IMR-90 (cell line): Measurements from ENCODE around the gene SLC12A7. TPM values are rescaled to one million over a fixed set of nuclear protein-coding genes. Genes with fewer than 3 reads are reported as not detected.

Experiments
- ATAC-seq: fragments of 200-7000 bp; cut with Tn5 transposase; 2 replicates; pipeline ENCODE4 v1.9.1; 2020; ENCODE audit warnings: low read depth, mild to moderate bottlenecking, moderate library complexity
- BruUV-seq: library from RNA; stranded (reverse); fragments of 400-500 nt; replicated peaks from 2 replicates; lab custom pipeline; 2021; lab: Mats Ljungman, UMichigan
- CTCF ChIA-PET: fragments of 300-600 bp; formaldehyde crosslinking; extraction: SDS; loops from one replicate; lab custom pipeline; 2021; ENCODE audit warnings: antibody characterized with exemption; lab: Yijun Ruan, JAX
- POLR2A ChIA-PET: fragments of 300-600 bp; sonication (Branson Sonifier 250); formaldehyde crosslinking; loops from one replicate; lab custom pipeline; 2022; ENCODE audit warnings: antibody characterized with exemption; ENCODE audit not compliant: unreplicated experiment; lab: Charles Lee
- DNase-seq: peaks from one replicate; pipeline ENCODE4 v3.0.0; 2013
- H2AFZ ChIP-seq: replicated peaks from 2 replicates; pipeline ENCODE3; 2013; ENCODE audit warnings: low read length, mild to moderate bottlenecking; ENCODE audit not compliant: poor library complexity
- H2AK5ac ChIP-seq: 2 replicates; pipeline ENCODE4 v1.6.1; 2013; ENCODE audit warnings: low read depth, low read length, inconsistent platforms
- H2AK9ac ChIP-seq: replicated peaks from 2 replicates; pipeline ENCODE3; 2013; ENCODE audit warnings: mild to moderate bottlenecking, low read depth, low read length, moderate library complexity; ENCODE audit not compliant: poor library complexity
- H2BK120ac ChIP-seq: 2 replicates; pipeline ENCODE4 v1.6.1; 2013; ENCODE audit warnings: low read depth, low read length, inconsistent platforms
- H2BK15ac ChIP-seq: 3 replicates; pipeline ENCODE4 v1.6.1; 2013; ENCODE audit warnings: low read depth, low read length, inconsistent platforms
- H2BK20ac ChIP-seq: 2 replicates; pipeline ENCODE4 v1.6.1; 2013; ENCODE audit warnings: low read depth, mild to moderate bottlenecking, inconsistent platforms, low read length, moderate library complexity
- H2BK5ac ChIP-seq: 2 replicates; pipeline ENCODE4 v1.6.1; 2013; ENCODE audit warnings: mild to moderate bottlenecking, low read depth, low read length, inconsistent platforms; ENCODE audit not compliant: poor library complexity, severe bottlenecking
- H3K14ac ChIP-seq: replicated peaks from 2 replicates; pipeline ENCODE4 v1.6.1; 2013; ENCODE audit warnings: low read depth, low read length, inconsistent platforms
- H3K18ac ChIP-seq: 2 replicates; pipeline ENCODE4 v1.6.1; 2013; ENCODE audit warnings: low read depth, low read length, control low read depth
- H3K23ac ChIP-seq: 2 replicates; pipeline ENCODE4 v1.6.1; 2013; ENCODE audit warnings: low read depth, low read length, inconsistent platforms
- H3K27ac ChIP-seq: 2 replicates; pipeline ENCODE4 v1.5.1; 2013; ENCODE audit warnings: mild to moderate bottlenecking, control low read depth, low read length; ENCODE audit not compliant: insufficient read depth
- H3K27me3 ChIP-seq: 2 replicates; pipeline ENCODE4 v1.6.1; 2013; ENCODE audit warnings: low read length; ENCODE audit not compliant: control insufficient read depth, insufficient read depth
- H3K36me3 ChIP-seq: 2 replicates; pipeline ENCODE4 v1.6.1; 2013; ENCODE audit warnings: low read length, mixed read lengths; ENCODE audit not compliant: control insufficient read depth, insufficient read depth
- H3K4ac ChIP-seq: 2 replicates; pipeline ENCODE4 v1.6.1; 2013; ENCODE audit warnings: low read depth, low read length, inconsistent platforms
- H3K4me1 ChIP-seq: 2 replicates; pipeline ENCODE4 v1.6.1; 2013; ENCODE audit warnings: low read length, mixed read lengths; ENCODE audit not compliant: control insufficient read depth, insufficient read depth
- H3K4me2 ChIP-seq: 2 replicates; pipeline ENCODE4 v1.6.1; 2013; ENCODE audit warnings: low read depth, mild to moderate bottlenecking, control low read depth, low read length, moderate library complexity
- H3K4me3 ChIP-seq: 2 replicates; pipeline ENCODE4 v1.5.1; 2013; ENCODE audit warnings: low read depth, mild to moderate bottlenecking, control low read depth, low read length, moderate library complexity; ENCODE audit not compliant: insufficient read depth
- H3K56ac ChIP-seq: 2 replicates; pipeline ENCODE4 v1.6.1; 2013; ENCODE audit warnings: low read length, inconsistent platforms; ENCODE audit not compliant: insufficient read depth; ENCODE audit errors: extremely low read depth
- H3K79me1 ChIP-seq, 2 experiments: 2 replicates each; pipeline ENCODE4 v1.6.1; 2013; ENCODE audit warnings: low read length in 2 of 2, inconsistent platforms in 1 of 2, low read depth in 1 of 2
- H3K9ac ChIP-seq: 2 replicates; pipeline ENCODE4 v1.6.1; 2013; ENCODE audit warnings: low read depth, low read length, control low read depth
- H3K9me1 ChIP-seq: 2 replicates; pipeline ENCODE4 v1.6.1; 2013; ENCODE audit warnings: low read length, inconsistent platforms; ENCODE audit not compliant: insufficient read depth
- H3K9me3 ChIP-seq: 2 replicates; pipeline ENCODE4 v1.6.1; 2013; ENCODE audit warnings: low read length; ENCODE audit not compliant: control insufficient read depth, insufficient read depth
- H4K20me1 ChIP-seq: 2 replicates; pipeline ENCODE4 v1.6.1; 2013; ENCODE audit warnings: low read length, inconsistent platforms; ENCODE audit not compliant: insufficient read depth
- H4K5ac ChIP-seq: 2 replicates; pipeline ENCODE4 v1.6.1; 2013; ENCODE audit warnings: mild to moderate bottlenecking, low read depth, low read length, control low read depth
- H4K8ac ChIP-seq, 2 experiments: 2 replicates each; pipeline ENCODE4 v1.6.1; 2013; ENCODE audit warnings: low read depth in 2 of 2, low read length in 2 of 2, control low read depth in 1 of 2, inconsistent platforms in 1 of 2
- H4K91ac ChIP-seq: 2 replicates; pipeline ENCODE4 v1.6.1; 2013; ENCODE audit warnings: low read depth, low read length, inconsistent platforms; ENCODE audit not compliant: insufficient read depth
- MAFK ChIP-seq: IDR thresholded peaks from 2 replicates; pipeline ENCODE4 v1.6.1; 2012; ENCODE audit warnings: low read depth, low read length, improper control_type of control experiment
- WGBS, 2 experiments: methylation state at CpG; one replicate each; pipeline versions ENCODE4 v1.1.5 to v1.1.7; 2013; ENCODE audit warnings: missing lambda C conversion rate in 2 of 2; ENCODE audit not compliant: insufficient read length in 1 of 2; ENCODE audit errors: extremely low coverage in 2 of 2; 5-methylcytosine and 5-hydroxymethylcytosine counted together
- dilution Hi-C: fragments of 300-500 bp; cut with HindIII; formaldehyde crosslinking; loops from one replicate; pipeline ENCODE4 v1.14.3; 2018; ENCODE audit warnings: low sequenced_read_pairs; ENCODE audit not compliant: unreplicated experiment
- in situ Hi-C: fragments of 300-500 bp; cut with MboI; formaldehyde crosslinking; loops from 3 replicates; pipeline ENCODE4 v1.14.3; 2019; ENCODE audit warnings: low sequenced_read_pairs, inconsistent platforms, mixed read lengths
- intact Hi-C: fragments of 100-400 bp; cut with micrococcal nuclease; formaldehyde crosslinking; loops from 2 replicates; pipeline ENCODE4 v1.10.0; 2022
- polyA plus RNA-seq, 3 experiments: library from polyadenylated mRNA; depleted of rRNA; stranded (reverse); fragments of >200 nt; gene quantifications; 2 replicates each; pipeline ENCODE4 v1.2.3, GENCODE V29; 2012; ENCODE audit warnings: low replicate concordance in 1 of 3
- total RNA-seq: library from RNA; depleted of rRNA; stranded (reverse); fragments of >200 nt; gene quantifications from 2 replicates; pipeline ENCODE4 v1.2.3, GENCODE V29; 2012
- TF ChIP-seq, protein P1 (sequence below): conservative IDR thresholded peaks from 2 replicates; pipeline ENCODE4 v1.5.1; 2012; ENCODE audit warnings: mild to moderate bottlenecking, low read depth, low read length, improper control_type of control experiment

Gene SLC12A7
- total and polyA plus RNA-seq, 2 of the 4 experiments (the other 2 are of a cell fraction) = 3.0 to 6.1 TPM

DNA sequence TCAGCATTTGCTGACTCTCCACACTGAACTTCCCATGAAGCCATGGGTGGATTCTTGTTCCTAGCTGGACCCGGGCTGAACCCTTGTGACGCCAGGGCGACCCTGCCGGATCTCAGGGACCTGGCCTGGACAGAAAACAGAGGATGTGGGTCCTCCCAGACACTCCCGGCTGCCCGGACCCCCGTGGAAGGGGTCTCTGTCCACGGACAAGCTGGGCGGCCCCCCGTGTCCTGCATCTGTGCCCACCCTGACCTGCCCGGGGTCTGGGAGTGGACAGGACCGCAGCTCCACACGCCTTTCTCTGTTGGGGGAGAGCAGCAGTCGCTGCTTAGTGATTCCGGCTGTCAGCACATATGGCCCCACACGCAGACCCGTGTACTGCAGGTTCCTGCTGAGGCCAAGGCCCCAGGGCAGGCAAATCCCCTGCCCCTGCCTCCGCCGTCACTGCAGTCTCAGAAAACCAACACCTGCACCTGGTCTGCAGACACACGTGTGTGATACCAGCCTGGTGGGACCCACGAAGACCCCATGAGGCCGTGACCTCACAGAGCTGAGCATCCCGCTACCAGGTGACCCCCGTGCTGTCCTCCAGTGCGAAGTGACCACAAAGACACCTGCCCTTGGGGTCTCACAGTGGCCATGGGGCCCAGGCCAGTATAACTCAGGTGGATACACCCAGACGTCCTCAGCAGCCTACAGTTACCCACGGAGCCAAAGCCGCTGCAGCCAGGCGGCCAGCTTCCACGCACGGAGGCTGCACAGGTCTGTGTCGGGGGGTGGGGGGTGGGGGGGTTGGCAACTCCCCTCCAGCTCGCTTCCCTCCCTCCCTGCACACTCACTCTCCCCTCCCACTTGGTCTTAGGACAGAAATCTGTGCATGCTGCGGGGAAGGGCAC lies 52.6 kb downstream of the SLC12A7 start:
- Histone ChIP-seq H2BK120ac (no peak overlapping the region), H3K36me3 (peaks cover 19% of the 10 kb centered on the region), H2AK9ac (no peak overlapping the region), H4K8ac (no peak overlapping the region), H2BK5ac (no peak overlapping the region), H3K18ac (no peak overlapping the region), H3K56ac (no peak overlapping the region), H3K79me1 (no peaks in the 10 kb centered on the region), H3K9me3 (no peaks in the 10 kb centered on the region), H3K4me1 (no peaks in the 10 kb centered on the region), H3K23ac (no peak overlapping the region), H4K5ac (no peak overlapping the region), H3K4me3 (no peak overlapping the region), H3K9ac (no peak overlapping the region), H2AFZ (no peak overlapping the region), H3K14ac (no peak overlapping the region), H2BK15ac (no peak overlapping the region), H2AK5ac (no peak overlapping the region), H3K27me3 (no peaks in the 10 kb centered on the region), H2BK20ac (no peak overlapping the region), H4K20me1 (no peaks in the 10 kb centered on the region), H3K9me1 (no peaks in the 10 kb centered on the region), H3K4me2 (no peak overlapping the region), H4K91ac (no peak overlapping the region), H3K27ac (no peak overlapping the region), H3K4ac (no peak overlapping the region)
- intact Hi-C loops (no loop called here), in situ Hi-C loops (no loop called here), dilution Hi-C loops (no loop called here)
- no TSS peak for BruUV-seq
- CTCF ChIA-PET = no interaction called here
- ATAC-seq = no peak
- DNase-seq = no peak
- POLR2A ChIA-PET = no interaction called here
- TF ChIP-seq, protein P1, sequence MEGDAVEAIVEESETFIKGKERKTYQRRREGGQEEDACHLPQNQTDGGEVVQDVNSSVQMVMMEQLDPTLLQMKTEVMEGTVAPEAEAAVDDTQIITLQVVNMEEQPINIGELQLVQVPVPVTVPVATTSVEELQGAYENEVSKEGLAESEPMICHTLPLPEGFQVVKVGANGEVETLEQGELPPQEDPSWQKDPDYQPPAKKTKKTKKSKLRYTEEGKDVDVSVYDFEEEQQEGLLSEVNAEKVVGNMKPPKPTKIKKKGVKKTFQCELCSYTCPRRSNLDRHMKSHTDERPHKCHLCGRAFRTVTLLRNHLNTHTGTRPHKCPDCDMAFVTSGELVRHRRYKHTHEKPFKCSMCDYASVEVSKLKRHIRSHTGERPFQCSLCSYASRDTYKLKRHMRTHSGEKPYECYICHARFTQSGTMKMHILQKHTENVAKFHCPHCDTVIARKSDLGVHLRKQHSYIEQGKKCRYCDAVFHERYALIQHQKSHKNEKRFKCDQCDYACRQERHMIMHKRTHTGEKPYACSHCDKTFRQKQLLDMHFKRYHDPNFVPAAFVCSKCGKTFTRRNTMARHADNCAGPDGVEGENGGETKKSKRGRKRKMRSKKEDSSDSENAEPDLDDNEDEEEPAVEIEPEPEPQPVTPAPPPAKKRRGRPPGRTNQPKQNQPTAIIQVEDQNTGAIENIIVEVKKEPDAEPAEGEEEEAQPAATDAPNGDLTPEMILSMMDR = no peak
- no peak for TF ChIP-seq MAFK
- WGBS, 2 experiments = 97% methylated on average over 10 of the region's 34 CpGs; no CpG with 5 or more reads in 1 of the 2 experiments
